ENCODE results near the gene RALGPS1.

RALGPS1 gene

DNA sequence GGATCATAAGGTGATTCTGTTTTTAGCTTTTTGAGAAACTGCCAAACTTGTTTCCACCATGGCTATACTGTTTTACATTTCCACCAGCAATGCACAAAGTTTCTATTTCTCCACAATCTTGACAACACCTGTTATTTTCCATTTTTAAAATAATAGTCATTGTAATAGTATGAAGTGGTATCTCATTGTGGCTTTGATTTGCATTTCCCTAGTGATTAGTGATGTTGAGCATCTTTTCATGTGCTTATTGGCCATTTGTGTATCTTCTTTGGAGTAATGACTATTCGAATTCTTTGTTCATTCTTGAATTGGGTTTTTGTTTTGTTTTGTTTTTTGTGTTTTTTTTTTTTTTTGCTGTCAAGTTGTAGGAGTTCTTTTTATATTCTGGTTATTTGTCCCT lies 354.9 kb downstream of the RALGPS1 start:
- Histone ChIP-seq H3K79me2 (ENCODE audit: control insufficient read depth, low read length) (no peaks in the 10 kb centered on the region), H3K27ac (ENCODE audit: low read depth, low read length) (no peak overlapping the region), H3K9me3 (ENCODE audit: control insufficient read depth, insufficient read depth, low read length) (no peaks in the 10 kb centered on the region), H3K4me2 (ENCODE audit: low read length) (no peak overlapping the region), H3F3A (ENCODE audit: control insufficient read depth, insufficient read depth) (no peaks in the 10 kb centered on the region), H3K4me1 (ENCODE audit: control insufficient read depth, low read length) (peaks cover 4% of the 10 kb centered on the region; the same call in 1 of the 2 replicates), H3K36me3 (ENCODE audit: control insufficient read depth, low read length) (no peaks in the 10 kb centered on the region), H3K27me3 (ENCODE audit: control insufficient read depth, low read length) (peaks cover 7% of the 10 kb centered on the region; the same call in 1 of the 2 replicates), H3K9me2 (replicated peaks; ENCODE audit: control insufficient read depth, low read length) (no peaks in the 10 kb centered on the region), H3K4me3 (ENCODE audit: low read length) (no peak overlapping the region), H4K20me1 (ENCODE audit: control insufficient read depth, insufficient read depth, low read depth, low read length) (no peaks in the 10 kb centered on the region)
- TF ChIP-seq, protein P1, sequence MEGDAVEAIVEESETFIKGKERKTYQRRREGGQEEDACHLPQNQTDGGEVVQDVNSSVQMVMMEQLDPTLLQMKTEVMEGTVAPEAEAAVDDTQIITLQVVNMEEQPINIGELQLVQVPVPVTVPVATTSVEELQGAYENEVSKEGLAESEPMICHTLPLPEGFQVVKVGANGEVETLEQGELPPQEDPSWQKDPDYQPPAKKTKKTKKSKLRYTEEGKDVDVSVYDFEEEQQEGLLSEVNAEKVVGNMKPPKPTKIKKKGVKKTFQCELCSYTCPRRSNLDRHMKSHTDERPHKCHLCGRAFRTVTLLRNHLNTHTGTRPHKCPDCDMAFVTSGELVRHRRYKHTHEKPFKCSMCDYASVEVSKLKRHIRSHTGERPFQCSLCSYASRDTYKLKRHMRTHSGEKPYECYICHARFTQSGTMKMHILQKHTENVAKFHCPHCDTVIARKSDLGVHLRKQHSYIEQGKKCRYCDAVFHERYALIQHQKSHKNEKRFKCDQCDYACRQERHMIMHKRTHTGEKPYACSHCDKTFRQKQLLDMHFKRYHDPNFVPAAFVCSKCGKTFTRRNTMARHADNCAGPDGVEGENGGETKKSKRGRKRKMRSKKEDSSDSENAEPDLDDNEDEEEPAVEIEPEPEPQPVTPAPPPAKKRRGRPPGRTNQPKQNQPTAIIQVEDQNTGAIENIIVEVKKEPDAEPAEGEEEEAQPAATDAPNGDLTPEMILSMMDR (IDR thresholded peaks at IDR 0.05; ENCODE audit: low read depth, low read length, poor library complexity, severe bottlenecking): no peak

Data from DOHH2 (cell line).